HG03460 (cell line): ENCODE measurements around the gene MILR1.
"Not testable (repeated sequence)": the region's sequence is repeated elsewhere in the genome, so short reads cannot be mapped to it uniquely, and the experiment has no call there.

Source experiments
- ATAC-seq: cut with Tn5 transposase; IDR thresholded peaks from one replicate; pipeline ENCODE4 v1.9.1; 2021; ENCODE audit not compliant: unreplicated experiment

The MILR1 gene, protein sequence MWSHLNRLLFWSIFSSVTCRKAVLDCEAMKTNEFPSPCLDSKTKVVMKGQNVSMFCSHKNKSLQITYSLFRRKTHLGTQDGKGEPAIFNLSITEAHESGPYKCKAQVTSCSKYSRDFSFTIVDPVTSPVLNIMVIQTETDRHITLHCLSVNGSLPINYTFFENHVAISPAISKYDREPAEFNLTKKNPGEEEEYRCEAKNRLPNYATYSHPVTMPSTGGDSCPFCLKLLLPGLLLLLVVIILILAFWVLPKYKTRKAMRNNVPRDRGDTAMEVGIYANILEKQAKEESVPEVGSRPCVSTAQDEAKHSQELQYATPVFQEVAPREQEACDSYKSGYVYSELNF

DNA sequence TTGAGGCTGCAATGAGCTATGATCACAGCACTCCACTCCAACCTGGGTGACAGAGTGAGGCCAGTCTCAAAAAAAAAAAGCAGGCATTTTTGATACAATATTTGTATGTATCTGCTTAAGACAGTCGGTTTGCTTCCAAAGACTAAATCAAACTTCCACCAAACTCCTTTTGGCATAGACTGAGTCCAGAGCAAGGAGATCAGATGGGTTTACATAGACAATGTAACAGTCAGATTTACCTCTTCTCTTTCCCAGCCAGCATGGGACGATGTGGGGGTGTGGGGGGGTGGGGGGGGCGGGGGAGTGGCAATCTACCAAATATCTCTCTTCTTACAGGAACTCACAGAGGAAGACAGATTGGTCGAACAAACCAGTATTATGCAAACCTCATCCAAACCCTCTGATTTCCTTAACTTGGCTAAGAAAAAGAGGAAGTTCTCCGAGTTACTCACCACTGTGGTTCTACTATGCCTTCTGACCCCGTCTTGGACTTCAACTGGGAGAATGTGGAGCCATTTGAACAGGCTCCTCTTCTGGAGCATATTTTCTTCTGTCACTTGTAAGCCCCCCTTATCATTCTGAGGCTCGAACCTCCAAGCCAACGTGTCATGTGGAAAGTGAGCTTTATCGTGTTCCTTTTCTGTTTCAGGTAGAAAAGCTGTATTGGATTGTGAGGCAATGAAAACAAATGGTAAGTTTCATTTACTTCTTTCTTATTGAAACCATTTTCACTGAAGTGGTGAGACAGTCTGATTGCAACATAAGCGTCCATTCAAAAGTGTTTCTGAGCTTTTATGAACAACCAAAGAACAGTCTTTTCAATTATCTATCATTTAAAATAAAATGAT lies at the start of gene MILR1:
Gene MILR1 (plus strand): TSS at position 451 of the 848 bp plus-strand sequence. CDS start 54 bp downstream, at position 505.
- ATAC-seq = no peak

DNA sequence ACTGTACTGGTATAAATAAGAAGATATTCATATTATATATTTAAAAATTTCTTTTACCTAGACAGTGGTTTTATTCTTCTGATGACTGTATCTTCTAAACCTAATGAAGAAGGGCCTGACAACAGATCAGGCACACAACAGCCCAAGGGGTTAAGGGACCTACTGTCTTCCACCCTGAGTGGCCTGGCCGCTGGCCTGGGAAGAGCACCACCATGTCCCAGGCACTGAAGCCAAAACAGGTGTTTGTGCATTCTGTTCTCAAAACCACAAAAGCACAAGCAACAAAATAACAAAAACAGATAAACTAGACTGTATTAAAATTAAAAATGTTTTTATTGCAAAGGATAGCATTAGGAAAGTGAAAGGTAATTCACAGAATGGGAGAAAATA lies 49.2 kb upstream of the MILR1 start:
- no peak for ATAC-seq

DNA sequence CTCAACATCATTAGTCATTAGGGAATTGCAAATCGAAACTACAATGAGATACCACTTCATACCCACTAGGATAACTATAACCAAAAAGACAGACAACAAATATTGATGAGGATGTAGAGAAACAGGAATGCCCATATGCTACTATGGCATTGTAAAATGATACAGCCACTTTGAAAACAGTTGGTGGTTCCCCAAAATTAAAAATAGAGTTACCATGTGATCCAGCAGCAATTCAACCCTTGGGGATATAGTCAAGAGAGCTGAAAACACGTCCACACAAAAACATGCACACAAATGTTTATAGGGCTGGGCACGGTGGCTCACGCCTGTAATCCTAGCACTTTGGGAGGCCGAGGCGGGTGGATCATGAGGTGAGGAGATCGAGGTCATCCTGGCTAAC lies 48.3 kb upstream of the MILR1 start:
- no peak for ATAC-seq

DNA sequence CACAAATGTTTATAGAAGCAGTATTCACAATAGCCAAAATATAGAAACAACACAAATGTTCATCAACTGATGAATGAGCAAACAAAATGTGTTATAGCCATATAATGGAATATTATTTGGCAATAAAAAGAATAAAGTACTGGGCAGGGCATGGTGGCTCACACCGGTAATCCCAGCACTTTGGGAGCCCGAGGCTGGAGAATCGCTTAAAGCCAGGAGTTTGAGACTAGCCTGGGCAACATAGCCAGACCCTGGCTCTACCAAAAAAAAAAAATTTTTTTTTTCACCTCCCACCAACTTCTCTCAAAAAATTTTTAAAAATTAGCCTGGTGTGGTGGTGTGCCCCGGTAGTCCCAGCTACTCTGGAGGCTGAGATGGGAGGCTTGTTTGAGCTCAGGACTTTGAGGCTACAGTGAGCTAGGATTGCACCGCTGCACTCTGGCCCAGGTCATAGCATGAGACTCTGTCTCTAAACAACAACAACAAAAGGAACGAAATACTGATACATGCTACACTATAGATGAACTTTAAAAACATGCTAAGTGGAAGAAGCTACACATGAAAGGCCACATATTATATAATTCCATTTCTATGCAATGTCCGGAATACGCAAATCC lies 47.6 kb upstream of the MILR1 start:
- ATAC-seq = no peak

DNA sequence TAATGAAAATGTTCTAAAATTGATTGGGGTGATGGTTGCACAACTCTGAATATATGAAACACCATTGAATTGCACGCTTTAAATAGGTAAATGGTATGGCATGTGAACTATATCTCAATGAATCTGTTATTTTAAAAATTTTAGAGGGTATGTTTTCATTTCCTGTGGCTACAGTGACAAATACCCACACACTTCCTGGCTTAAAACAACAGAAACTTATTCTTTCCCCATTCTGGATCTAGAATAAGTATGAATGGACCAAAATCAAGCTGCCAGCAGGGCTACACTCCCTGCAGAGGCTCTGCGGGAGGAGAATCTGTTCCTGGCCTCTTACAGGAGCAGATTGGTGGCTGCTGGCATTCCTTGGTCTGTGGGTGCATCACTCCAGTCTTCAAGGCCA lies 47.0 kb upstream of the MILR1 start:
- ATAC-seq = no peak

DNA sequence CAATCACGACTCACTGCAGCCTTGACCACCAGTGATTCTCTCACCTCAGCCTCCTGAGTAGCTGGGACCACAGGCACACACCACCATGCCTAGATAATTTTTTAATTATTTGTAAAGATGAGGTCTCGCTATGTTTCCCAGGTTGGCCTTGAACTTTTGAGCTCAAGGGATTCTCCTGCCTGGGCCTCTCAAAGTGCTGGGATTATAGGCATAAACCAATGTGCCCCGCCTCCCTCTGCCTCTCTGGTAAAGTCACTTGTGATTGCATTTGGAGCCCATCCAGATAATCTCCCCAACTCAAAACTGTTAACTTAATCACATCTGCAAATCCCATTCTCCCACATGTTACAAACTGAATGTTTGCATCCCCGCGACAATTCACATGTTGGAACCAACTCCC lies 46.4 kb upstream of the MILR1 start:
- ATAC-seq = no peak

DNA sequence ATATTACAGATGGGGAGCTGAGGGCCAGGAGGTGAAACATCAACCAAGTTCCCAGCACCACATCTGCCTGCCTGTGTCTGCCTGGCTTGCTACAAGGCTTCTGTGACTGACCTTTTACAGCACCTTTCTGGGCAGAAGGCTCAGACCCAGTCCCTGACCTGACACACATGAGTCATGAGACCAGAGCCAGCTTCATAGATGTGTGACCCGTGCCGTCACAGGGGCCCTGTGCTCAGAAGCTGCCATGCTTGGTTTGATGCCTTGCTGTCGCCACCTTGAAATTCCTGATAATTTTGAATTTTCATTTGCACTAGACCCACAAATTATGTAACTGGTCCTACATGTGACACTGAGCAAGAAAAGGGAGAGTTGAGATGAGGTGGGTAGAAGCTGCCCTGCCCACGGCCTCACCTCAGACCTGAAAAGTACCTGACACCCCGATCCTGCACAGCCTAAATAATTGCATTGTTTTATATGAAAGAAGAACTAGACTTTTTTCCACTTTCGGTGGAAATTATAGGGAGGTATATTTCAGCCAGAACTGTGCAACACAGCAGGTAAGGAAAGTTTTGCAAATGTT lies 44.9 kb upstream of the MILR1 start:
- no peak for ATAC-seq

DNA sequence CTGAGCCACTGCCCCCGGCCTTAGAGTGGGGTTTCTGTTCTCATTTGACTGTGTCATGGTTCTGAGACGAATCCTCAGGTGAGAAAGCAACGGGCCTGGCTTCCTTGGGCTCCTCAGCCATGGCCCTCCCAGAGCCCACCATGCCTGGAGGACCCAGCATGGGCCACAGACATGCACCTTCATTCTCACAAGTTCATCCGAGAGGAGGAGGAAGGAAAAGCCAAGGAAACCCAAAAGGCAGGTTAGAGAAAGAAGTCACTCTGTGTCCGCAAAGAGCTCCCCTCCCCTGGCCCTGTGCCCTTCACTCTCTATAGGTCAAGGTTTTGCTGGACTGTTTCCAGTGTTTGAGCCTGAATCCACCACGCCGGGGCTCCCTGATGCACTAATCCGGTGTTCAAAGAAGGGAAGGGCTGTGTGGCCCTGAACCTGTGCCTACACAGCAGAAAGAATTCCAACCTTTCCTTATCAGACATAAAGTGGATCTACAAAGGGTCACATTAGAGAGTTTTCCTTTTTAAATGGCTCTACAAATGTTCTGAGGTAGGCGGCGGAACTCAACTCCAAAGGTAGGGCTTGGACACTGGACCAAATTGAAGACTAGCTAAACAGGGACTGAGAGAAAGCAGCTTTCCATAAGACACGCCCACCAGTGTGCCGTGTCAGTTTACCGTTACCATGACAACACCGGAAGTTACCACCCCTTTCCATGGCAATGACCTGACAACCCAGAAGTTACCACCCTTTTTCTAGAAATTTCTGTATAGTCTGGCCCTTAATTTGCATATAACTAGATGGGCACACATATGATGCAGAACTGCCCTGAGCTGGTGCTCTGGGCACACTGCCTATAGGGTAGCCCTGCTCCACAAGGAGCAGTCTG lies 42.4 kb upstream of the MILR1 start:
- no peak for ATAC-seq

DNA sequence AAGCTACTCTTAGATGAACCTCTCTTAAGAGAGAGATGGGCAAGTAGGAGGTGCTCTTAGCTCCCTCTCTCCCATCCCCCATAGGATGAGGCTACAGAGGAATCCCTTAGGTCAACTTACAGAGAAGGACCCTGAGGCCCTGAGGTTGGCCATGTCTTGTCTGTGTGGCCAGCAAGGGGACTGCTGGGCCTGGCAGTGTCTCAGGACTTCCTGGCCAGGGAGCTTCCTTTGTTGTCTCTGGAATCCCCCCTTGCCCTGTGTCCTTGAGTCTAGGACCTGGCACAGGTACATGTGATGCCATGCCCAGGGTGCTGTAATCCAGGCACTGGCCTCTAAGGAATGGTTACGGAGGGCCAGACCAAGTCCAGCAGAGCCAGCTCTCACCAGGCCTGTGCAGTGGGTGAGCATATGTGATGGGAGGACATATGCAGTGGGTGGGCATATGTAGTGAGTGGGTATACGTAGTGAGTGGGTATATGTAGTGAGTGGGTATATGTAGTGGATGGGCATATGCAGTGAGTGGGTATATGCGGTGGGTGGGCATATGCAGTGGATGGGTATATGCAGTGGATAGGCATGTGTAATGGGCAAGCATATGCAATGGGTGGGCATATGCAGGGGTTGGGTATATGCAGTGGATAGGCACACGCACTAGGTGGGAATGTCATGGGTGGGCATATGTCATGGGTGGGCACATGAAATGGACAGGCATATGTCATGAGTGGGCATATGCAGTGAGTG lies 38.0 kb upstream of the MILR1 start:
- ATAC-seq = no peak

DNA sequence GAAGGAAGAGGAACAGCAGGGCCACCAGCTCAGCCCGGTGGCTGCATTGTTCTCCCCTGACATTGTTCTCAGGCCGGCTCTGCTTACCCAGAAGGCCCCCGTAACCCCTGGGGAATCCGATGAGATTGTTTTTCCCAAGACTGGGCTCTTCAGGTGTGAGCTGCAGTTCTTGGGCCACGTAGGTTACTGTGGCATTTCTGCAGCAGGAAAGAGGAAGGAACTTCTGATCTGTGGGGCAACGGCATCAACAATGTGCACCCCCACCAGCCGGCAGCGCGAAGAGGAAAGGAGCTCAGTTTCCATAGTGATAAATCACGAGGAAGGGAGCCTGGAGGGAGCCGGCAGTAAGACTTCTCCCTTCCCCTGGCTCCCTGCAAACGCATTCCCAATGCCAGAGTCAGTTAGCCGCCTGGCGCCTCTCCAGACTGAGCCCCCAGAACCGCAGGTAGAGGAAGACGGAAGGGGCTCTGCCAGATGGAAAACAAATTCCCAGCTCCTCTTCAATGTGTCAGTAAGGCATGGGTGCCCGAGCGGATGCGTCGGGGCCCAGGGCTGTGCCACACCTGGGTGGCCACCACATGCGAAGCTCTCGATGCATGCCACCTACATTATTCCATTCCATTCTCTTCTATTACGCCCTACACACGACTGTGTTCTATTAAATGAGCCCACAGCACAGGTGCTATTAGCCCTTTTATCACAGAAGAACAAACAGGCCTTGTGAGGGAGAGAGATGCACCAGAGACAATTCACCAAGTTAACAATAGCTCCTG lies 36.7 kb upstream of the MILR1 start:
- no peak for ATAC-seq

DNA sequence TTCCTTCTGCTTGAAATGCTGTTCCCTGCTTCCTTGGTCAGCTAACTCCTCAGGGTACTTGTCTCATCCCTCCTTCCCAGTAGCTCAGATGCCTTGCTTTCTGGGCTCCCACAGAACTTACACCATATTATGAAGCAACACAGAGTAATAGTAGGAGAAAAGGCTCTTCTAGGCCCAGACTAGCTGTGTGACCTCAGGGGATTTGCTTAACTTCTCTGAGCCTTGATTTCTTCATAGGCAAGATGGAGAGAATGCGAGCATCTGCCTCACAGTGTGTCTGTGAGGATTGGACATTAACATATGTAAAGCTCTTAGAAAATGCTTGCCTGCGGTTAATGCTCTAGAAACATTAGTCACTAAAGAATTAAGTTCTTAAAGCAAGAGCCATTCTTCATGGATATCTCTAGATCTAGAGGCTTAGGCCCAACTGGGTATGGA lies 36.0 kb upstream of the MILR1 start:
- ATAC-seq = no peak

DNA sequence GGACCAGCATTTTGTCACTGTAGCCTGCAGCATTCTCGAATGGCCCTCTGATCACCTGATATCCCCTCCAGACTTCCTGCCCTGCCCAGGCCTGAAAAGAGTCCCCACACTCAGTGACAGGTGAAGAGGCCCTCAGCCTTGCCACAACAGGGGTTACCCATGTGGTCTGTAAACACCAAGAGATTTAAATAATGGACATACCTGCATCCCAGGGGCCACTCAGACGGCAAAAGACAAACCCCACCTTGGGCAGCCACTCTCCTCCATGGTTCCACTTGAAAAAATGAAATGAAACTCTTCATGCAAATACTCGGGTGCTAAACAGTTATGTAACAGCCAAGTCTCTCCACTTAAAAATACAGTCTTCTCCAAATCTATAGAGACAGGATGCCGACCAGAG lies 35.4 kb upstream of the MILR1 start:
- ATAC-seq = peak; percentile 65

DNA sequence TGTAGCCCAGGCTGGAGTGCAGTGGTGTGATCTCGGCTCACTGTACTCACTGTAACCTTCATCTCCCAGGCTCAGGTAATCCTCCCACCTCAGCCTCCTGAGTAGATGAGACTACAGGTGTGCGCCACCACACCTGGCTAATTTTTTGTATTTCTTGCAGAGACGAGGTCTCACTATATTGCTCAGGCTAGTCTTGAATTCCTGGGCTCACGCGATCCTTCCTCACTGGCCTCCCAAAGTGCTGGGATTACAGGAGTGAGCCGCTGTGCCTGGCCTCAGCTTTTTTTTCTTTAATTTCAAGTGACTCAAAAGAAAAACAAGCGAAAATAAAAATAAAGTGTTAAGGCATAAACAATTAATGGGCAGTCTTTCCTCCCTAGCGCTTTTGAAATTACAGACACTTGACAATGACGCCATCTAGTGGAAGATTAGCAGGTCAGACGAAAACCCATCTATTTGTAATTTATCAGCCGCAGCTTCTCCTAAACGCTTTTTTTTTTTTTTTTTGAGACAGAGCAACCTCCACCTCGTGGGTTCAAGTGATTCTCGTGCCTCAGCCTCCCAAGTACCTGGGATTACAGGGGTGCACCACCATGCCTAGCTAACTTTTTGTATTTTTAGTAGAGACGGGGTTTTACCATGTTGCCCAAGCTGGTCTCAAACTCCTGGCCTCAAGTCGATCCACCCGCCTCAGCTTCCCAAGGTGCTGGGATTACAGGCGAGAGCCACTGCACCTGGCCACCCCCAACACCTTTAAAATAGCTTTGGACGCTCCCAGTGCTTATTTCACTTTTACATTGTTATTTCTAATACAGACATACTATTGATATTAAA lies 30.2 kb upstream of the MILR1 start:
- no peak for ATAC-seq

DNA sequence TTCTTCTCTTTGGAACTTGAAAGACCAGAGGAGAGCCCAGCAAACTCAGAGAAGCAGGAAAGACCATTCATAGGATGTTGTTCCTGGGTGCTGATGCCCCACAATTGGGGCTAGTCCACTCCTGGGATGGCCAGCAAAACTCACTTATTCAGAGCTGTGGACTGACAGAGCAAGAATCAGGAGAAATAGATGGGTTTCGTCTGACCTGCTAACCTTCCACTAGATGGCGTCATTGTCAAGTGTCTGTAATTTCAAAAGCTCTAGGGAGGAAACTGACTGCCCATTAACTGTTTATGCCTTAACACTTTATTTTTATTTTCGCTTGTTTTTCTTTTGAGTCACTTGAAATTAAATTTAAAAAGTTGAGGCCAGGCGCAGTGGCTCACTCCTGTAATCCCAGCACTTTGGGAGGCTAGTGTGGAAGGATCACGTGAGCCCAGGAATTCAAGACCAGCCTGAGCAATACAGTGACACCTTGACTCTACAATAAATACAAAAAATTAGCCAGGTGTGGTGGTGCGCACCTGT lies 28.7 kb upstream of the MILR1 start:
- ATAC-seq = no peak

DNA sequence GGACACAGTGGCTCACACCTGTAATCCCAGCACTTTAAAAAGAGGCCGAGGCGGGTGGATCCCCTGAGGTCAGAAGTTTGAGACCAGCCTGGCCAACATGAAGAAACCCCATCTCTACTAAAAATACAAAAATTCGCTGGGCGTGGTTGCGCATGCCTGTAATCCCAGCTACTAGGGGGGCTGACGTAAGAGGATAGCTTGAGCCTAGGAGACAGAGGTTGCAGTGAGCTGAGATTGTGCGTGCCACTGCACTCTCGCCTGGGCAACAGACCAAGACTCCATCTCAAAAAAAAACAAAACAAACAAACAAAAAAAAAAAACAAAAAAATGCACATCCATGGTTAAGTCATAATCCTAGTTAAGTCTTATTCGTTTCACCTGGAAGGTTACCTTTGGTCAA lies 26.8 kb upstream of the MILR1 start:
- ATAC-seq = not testable (repeated sequence)

DNA sequence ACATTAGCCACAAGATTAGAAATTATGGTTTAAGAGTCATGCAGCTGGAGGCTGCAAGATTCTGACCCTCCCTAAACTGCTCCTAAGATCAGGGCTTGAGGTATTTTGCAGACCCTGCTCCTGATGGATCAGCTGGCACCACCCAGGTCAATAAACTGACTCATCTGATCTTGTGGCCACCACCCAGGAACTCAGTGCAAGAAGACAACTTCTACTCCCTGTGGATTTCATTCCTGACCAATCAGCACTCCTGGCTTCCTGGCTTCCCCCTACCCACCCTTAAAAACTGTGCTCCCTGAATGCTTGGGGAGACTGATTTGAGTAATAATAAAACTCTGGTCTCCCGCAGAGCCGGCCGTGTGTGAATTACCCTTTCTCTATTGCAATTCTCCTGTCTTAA lies 25.0 kb upstream of the MILR1 start:
- no peak for ATAC-seq

DNA sequence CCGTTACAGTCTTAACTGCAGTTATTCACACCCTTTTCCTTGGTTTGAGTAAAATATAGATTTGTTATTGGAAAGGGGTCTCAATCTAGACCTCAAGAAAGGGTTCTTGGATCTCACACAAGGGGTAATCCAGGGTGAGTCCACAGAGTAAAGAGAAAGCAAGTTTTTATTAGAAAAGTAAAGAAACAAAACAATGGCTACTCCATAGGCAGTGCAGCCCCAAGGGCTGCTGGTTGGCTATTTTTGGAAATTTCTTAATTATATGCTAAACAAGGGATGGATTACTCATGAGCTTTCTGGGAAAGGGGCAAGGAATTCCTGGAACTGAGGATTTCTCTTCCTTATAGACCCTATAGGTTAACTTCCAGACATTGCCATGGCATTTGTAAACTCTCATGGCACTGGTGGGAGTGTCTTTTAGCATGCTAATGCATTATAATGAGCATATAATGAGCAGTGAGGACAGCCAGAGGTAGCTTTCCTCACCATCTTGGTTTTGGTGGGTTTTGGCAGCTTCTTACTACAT lies 24.5 kb upstream of the MILR1 start:
- ATAC-seq = no peak

DNA sequence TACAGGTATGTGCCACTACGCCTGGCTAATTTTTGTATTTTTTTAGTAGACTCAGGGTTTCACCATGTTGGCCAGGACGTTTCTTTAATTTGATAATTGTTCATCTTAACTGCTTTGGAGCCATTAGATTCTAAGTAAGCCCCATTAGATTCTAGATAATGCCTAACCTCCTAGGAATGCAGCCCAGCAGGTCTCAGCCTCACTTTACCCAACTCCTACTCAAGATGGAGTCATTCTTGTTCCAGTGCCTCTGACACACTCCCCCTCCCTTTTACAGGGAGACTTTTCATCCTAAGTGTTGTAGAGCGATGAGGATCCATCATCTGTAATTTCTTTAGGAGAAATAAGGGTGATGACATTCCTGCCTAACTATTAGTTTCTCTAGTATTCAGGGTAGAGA lies 23.7 kb upstream of the MILR1 start:
- ATAC-seq = no peak
